ENCODE data around the gene TOPAZ1.

TOPAZ1 gene

DNA sequence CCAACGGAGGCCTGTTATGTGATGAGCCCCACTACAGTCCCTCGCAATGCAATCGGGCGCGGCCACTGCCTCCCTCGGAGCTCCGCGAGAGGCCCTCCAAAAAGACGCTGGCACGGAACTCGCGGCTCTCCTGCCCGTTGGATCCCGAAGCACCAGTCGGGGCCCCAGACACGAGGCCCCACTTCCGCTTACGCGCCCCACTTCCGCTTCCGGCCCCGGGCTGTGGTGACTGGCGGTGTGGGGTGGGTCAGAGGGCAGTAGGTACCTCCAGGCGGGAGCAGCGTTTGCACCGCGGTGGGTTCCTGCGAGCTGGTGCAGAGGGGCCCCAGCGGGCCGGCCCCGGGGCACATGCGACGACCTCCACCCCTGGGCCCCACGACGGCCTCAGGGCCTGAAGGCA is at the start of gene TOPAZ1:
TOPAZ1 (plus strand) TSS at position 181 of the 400 bp plus-strand sequence; CDS start at position 349, 168 bp downstream.
- FAIRE-seq = no peak

DNA sequence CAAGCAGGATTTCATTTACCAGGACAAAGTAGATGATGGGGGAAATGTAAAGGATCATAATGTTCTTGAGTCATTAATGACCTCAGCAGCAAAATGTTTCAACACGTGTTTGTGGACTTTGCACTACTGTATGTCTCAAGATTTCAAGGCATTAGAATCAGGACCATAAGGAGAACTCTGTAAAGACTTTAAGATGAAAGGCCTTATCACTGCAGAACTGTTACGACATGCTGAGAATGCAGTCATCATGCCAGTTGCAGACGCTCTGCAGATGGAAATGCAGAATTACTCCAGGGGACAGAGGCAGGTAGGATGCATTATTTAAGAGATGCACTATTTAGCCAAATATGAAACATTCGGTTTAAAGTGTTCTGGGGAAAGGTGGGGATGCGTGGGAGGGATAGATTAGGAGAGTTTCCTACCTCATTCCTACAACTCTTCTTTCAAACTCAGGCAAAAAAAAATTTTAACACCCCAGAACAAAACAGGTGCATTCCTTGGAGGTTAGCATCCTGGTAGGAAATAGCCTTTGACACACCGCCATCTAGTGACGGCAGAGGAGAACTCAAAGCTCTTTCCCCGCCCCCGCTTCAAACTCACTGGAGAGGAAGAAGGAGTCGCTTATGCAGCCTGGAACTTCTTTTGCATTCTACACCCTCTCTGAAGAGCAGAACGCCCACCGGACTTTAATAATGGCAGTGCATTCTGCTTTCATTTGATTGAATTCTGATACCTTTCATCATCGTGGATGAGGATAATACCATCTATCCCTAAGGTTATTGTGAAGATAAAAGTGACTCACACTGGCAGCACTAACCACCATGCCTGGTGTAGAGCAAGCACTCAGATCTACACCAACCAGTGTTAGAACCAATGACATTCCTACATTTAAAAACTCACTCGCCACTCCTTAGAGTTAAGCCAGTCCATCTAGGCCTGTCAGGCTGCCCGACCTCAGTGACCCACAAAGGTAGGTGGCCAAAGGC is 43.1 kb upstream of the TOPAZ1 start:
- FAIRE-seq = no peak

- FAIRE-seq = no peak
These were observed 35.4 kb upstream of the TOPAZ1 start for GRCh38 chr3:44206261-44206660.

GRCh38 chr3:44206862-44207652 is 34.6 kb upstream of the TOPAZ1 start:
- FAIRE-seq = no peak

DNA sequence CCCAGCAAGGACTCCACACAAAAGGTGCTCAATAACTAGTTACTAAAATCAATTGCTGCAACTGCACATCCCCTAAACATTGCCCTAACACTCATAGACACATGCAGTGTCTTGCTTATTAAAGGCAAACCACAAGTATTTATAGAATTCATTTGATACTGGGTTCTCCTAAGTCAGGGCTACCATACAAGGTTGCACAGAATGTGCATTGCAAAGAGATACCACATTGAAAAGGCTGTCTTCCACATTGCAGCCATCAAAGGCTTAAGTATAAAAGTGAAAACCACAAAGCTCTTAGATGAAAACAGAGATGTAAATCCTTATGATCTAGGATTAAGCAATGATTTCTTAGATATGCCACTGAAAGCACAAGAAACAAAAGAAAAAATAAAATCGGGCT is 33.6 kb upstream of the TOPAZ1 start:
- no peak for FAIRE-seq

- no peak for FAIRE-seq
These were observed 33.1 kb upstream of the TOPAZ1 start for GRCh38 chr3:44208568-44208967.

- no peak for FAIRE-seq
These were observed 30.7 kb upstream of the TOPAZ1 start for GRCh38 chr3:44210967-44211366.

- no peak for FAIRE-seq
These were observed 19.3 kb upstream of the TOPAZ1 start for GRCh38 chr3:44222337-44222736.

DNA sequence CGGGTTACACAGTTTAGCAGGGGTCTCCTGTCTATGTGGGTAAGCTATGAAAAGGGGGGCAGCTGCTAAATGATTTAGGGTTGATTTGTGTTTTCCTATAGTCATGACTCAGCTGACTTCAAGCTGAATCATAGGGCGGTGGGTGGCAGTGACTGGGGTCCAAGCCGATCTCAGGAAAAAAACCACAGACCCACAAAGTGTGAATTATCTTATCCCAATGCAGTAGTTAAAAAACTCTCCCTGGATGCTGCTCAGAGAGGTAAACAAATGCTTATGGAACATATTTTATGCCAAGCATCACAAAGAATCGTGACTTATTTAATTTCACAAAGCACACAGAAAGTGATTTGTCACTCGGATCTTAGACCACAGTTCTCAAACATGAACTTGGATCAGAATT is 18.4 kb upstream of the TOPAZ1 start:
- no peak for FAIRE-seq

GRCh38 chr3:44224131-44224530 is 17.6 kb upstream of the TOPAZ1 start:
- no peak for FAIRE-seq

- no peak for FAIRE-seq
These were observed 15.1 kb upstream of the TOPAZ1 start for GRCh38 chr3:44226573-44226972.

GRCh38 chr3:44227632-44228031 is 14.1 kb upstream of the TOPAZ1 start:
- FAIRE-seq = no peak

- FAIRE-seq = no peak
These were observed 12.8 kb upstream of the TOPAZ1 start for GRCh38 chr3:44228900-44229299.

DNA sequence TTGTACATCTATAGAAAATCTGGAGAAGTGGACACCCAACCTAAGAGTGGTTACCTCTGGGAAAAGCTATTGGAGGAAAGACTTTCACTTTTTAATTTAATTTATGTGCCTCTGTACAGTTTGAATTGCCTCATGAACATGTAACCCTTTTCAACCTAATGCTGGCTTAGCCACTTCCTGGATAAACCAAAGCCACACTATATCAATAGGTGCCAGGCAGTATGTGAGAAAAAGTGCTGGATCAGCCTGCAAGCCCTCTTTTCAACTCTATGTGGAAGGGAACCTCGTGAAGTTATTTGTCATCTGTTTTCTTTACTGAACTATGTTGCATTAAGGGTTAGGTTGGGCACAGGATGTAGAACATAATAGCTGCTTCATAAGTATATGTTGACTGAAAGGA is 9.3 kb upstream of the TOPAZ1 start:
- FAIRE-seq = no peak

DNA sequence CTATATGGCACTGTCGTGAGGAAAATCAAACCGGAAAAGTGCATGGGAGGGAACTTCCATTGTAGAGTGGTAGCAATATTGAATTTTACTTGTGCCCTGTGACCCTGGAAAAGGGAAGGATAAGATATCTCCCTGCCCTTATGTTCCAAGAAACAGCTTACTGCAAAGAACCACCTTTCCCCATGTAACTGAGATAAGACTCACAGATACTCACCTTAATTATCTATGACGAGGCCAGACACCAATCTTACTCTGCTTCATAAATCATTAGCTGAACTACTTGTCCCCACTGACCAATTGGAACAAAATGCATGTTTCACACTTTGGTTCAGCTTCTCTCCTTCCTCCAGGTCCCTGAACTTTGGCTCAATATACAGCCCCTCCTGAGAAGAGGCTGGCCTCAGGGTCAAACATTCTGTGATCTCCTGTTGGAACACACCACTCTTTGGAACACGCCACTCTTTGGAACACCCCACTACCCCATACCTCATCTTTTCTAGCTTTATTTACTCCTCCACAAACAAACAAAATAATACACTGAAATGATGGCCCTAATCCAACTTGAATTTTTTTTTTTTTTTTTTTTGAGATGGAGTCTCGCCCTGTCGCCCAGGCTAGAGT is 6.9 kb upstream of the TOPAZ1 start:
- no peak for FAIRE-seq

DNA sequence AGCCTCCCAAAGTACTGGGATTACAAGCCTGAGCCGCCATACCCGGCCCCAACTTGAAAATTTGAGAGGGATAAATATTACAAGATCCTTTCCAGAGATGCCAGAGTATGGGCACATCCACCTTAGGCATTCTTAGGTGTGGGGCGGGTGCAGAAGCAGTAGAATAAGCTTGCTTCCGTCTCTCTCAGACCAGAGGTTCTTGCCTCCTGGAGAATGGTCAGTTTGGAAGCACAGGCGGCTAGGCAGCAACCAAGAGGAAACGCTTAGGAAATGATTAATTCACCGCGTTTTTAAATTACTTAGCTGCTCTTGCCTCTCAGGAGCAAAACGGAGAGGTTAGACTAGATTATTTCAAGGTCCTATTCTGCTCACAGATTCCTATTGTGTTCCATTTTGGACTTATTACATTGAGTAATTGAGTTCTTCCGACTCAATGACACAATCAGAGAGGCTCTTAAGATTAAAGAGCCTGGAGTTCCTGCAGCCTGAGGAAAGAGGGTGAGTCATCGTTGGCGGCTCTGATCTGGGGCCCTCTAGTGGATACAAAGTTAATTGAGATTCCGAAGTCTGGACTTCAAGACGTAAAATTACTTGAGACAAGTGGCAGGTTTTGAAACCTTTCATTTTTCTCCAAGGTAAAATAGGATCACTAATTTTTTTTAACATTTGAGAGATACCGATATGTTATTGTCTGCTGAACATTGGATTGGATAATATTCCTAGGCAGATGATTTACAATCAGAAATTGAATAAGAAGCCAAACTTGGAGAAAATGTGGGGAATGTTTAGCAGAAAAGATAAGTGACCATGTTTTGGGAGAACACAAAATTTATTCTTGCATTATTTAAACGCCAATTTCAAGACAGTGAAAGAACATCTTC is 5.8 kb upstream of the TOPAZ1 start:
- peak; percentile 94 for FAIRE-seq

- no peak for FAIRE-seq
These were observed 5.2 kb upstream of the TOPAZ1 start for GRCh38 chr3:44236485-44236908.

DNA sequence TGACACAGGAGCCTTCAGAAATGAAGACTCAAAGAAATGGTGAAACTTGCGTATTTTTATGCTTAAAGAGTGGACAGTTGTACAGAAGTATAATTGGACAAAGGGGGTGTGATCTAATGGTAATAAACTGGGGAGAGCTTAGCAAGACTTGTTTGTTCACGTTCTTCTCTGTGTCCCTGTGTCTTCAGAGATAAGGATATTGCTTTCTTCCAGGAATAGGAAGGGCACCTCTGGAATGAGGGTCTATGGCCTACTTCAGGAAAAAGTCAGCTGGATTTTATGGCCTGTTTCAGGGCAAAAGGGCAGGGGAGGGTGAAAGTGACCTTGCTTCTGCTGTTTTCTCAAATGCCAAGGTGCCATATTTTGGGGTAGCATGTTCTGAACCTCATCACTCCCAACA is 4.5 kb upstream of the TOPAZ1 start:
- FAIRE-seq = no peak

DNA sequence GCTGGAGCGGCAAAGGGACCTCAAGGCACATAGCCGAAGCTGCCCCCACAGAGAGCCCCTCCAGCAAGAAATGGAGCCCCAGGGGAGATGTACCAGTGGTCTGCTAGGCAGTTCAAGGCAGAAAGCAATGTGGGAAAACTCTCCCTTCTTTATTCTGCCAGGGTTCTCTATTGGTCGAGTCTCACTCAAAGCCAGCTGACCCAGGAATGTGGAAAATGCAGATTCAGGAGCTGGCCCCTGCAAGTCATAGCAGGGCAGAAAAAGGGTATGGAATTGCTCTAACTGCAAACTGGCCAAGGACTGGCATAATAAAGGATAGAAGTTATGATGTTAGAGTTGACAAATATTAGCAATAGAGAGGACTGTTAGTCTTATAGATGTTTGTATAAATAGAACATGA is 4.0 kb upstream of the TOPAZ1 start:
- no peak for FAIRE-seq

GRCh38 chr3:44238889-44239288 is 2.8 kb upstream of the TOPAZ1 start:
- FAIRE-seq = no peak

DNA sequence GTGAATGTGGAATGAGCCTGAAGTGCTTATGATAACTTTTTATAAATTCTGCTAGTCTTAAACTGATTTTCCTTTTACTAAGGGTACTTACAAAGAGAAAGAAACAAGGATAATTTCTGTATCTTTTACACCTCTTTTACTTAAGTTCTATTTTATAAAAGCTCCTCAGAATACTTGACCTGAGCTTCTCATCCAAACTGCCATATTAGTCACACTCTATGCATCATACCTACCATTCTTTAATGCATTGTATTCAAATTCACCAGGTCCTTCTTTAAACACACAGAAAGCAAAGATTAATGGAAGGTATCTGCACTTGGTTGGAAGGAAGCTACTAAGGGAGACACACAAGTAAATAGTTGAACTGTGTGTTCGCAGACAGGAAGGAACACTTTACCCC is 1.6 kb upstream of the TOPAZ1 start:
- no peak for FAIRE-seq

DNA sequence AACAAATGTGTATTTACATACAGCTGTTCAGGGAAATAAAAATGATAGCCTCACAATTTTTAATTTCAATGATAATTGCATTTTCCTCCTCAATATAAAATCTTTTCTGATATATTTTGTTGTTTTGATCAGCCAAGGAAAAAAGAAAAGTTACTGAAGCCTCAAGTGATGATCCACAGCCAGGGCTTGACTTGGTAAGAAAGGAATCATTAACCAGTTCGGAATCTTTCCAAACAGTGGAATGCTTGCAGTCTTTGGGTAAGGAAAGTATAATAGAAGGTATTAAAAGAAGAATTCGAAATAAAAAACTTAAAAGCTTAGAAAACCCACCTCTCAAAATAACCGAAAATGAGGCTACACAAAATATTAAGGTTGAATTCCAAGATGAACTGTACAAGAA is 1.0 kb downstream of the TOPAZ1 start:
- FAIRE-seq = no peak

Data from endometrium (tissue), 2 donors.